Lung (tissue), 12 donors: Measurements from ENCODE around the gene MTFR1L. TPM values are rescaled to one million over a fixed set of nuclear protein-coding genes. Genes with fewer than 3 reads are reported as not detected.

Experiments
- ATAC-seq: fragments of 200-7000 bp; cut with Tn5 transposase; one replicate; pipeline ENCODE4 v1.9.1; 2020; ENCODE audit warnings: moderate number of reproducible peaks; ENCODE audit not compliant: insufficient read depth, low FRiP score
- DNase-seq, 3 donors: peaks; one replicate each; pipeline ENCODE4 v3.0.0-alpha.2; 2013 to 2017
- H3K27ac ChIP-seq, 2 donors: one replicate each; pipeline ENCODE4 v1.5.1; 2013; ENCODE audit warnings: mild to moderate bottlenecking in 2 of 2, moderate library complexity in 2 of 2, control low read depth in 1 of 2, inconsistent platforms in 1 of 2, low read depth in 1 of 2, low read length in 1 of 2
- H3K27me3 ChIP-seq, 3 donors: one replicate each; pipeline ENCODE4 v1.5.1; 2013; ENCODE audit warnings: low read length in 2 of 3; ENCODE audit not compliant: control insufficient read depth in 3 of 3, insufficient read depth in 3 of 3
- H3K36me3 ChIP-seq, 4 donors: one replicate each; pipeline ENCODE4 v1.5.1; 2013; ENCODE audit warnings: low read length in 4 of 4, mild to moderate bottlenecking in 1 of 4, moderate library complexity in 1 of 4; ENCODE audit not compliant: control insufficient read depth in 4 of 4, insufficient read depth in 4 of 4
- H3K4me1 ChIP-seq, 5 donors: one replicate each; pipeline ENCODE4 v1.5.1; 2013; ENCODE audit warnings: low read length in 5 of 5, mild to moderate bottlenecking in 2 of 5, moderate library complexity in 1 of 5; ENCODE audit not compliant: control insufficient read depth in 5 of 5, insufficient read depth in 5 of 5
- H3K4me3 ChIP-seq: one replicate; pipeline ENCODE4 v1.5.1; 2013; ENCODE audit warnings: mild to moderate bottlenecking, control low read depth, moderate library complexity
- H3K9ac ChIP-seq, 2 donors: one replicate each; pipeline ENCODE4 v1.5.1; 2013; ENCODE audit warnings: low read length in 2 of 2, control low read depth in 1 of 2; ENCODE audit not compliant: insufficient read depth in 1 of 2
- H3K9me3 ChIP-seq, 4 donors: one replicate each; pipeline ENCODE4 v1.5.1; 2013; ENCODE audit warnings: low read length in 3 of 4, mild to moderate bottlenecking in 1 of 4, moderate library complexity in 1 of 4; ENCODE audit not compliant: control insufficient read depth in 4 of 4, insufficient read depth in 3 of 4
- CTCF ChIP-seq: IDR thresholded peaks from 2 replicates; pipeline ENCODE4 v1.5.1; 2012; ENCODE audit warnings: mild to moderate bottlenecking; ENCODE audit errors: control extremely low read depth, extremely low read depth
- WGBS, 2 donors: extraction: QIAGEN DNeasy Blood & Tissue Kit; methylation state at CpG; one replicate each; pipeline ENCODE4 v1.1.7; 2013; 5-methylcytosine and 5-hydroxymethylcytosine counted together
- polyA plus RNA-seq, 2 donors: library from polyadenylated mRNA; stranded (reverse); fragments of 200-250 nt; gene quantifications; one replicate each; pipeline ENCODE4 v1.2.1, GENCODE V29; 2013
- total RNA-seq, 2 donors: library from RNA; depleted of rRNA in 1 of 2; stranded (reverse); fragments of >200 nt in 1 of 2; gene quantifications; one replicate each; pipeline ENCODE4 v1.2.1, GENCODE V29; 2014 to 2021
- donor health status: control.
- donor health status: control.
- donor health status: Bipolar disorder and iron deficiency.
- donor health status: healthy.
- donor health status: DM: yes; HTN: yes; CAD: no.

Gene MTFR1L
- total and polyA plus RNA-seq, 4 donors, result 35.4 to 43.6 (median 38.4) TPM

- peak in 1 of 3 donors; percentile 53 for DNase-seq
- 14 to 25% methylated on average over 5 of the region's 5 CpGs for WGBS, 2 donors
- ATAC-seq, result no peak
- Histone ChIP-seq H3K27me3 (no peaks in the 10 kb centered on the region), H3K27ac (no peak overlapping the region), H3K9ac (no peak overlapping the region), H3K9me3 (no peaks in the 10 kb centered on the region), H3K4me3 (no peak overlapping the region), H3K4me1 (peaks cover 0 to 25% (median 9%) of the 10 kb centered on the region in 5 donors), H3K36me3 (peaks cover 0 to 5% (median 1%) of the 10 kb centered on the region in 4 donors)
- no peak for TF ChIP-seq CTCF
These were observed 51.4 kb downstream of the MTFR1L start for GRCh38 chr1:25871086-25871703.

GRCh38 chr1:25871704-25872494 is 52.1 kb downstream of the MTFR1L start:
- H3K27me3 ChIP-seq, result no peaks in the 10 kb centered on the region
- no peak overlapping the region for H3K9ac ChIP-seq
- TF ChIP-seq CTCF, result no peak
- peaks cover 0 to 27% (median 9%) of the 10 kb centered on the region in 5 donors for H3K4me1 ChIP-seq
- ATAC-seq, result no peak
- H3K9me3 ChIP-seq, result no peaks in the 10 kb centered on the region
- DNase-seq, result no peak
- H3K36me3 ChIP-seq, result peaks cover 0 to 5% (median 1%) of the 10 kb centered on the region in 4 donors
- peak overlapping the region in 1 of 2 donors; percentile 20 for H3K27ac ChIP-seq
- 67 to 77% methylated on average over 9 of the region's 9 CpGs for WGBS, 2 donors
- H3K4me3 ChIP-seq, result no peak overlapping the region

- TF ChIP-seq CTCF, result no peak
- peaks cover 0 to 5% (median 1%) of the 10 kb centered on the region in 4 donors for H3K36me3 ChIP-seq
- no peaks in the 10 kb centered on the region for H3K9me3 ChIP-seq
- no peaks in the 10 kb centered on the region for H3K27me3 ChIP-seq
- H3K4me1 ChIP-seq, result peaks cover 0 to 27% (median 9%) of the 10 kb centered on the region in 5 donors
- no peak for DNase-seq
- no peak overlapping the region for H3K9ac ChIP-seq
- H3K4me3 ChIP-seq, result no peak overlapping the region
- ATAC-seq, result no peak
- no peak overlapping the region for H3K27ac ChIP-seq
- WGBS, 2 donors, result 52 to 59% methylated on average over 2 of the region's 2 CpGs
These were observed 53.0 kb downstream of the MTFR1L start for GRCh38 chr1:25872713-25873112.
